Measurements from ENCODE around the gene CECR2. TPM values are rescaled to one million over a fixed set of nuclear protein-coding genes. Genes with fewer than 3 reads are reported as not detected.

The CECR2 gene
- total RNA-seq, 1 experiment from 2014 or later, result 3.6 TPM

- Histone ChIP-seq H3K27ac (ENCODE audit: low read length) (no peak overlapping the region), H3K4me3 (ENCODE audit: low read depth in 2 of 2, low read length in 2 of 2) (no peak overlapping the region), H3K9me3 (ENCODE audit: control insufficient read depth, insufficient read depth, low read depth, low read length) (no peaks in the 10 kb centered on the region), H3K4me1 (ENCODE audit: control insufficient read depth, insufficient read depth, low read length) (no peaks in the 10 kb centered on the region), H3K27me3 (ENCODE audit: control insufficient read depth, insufficient read depth, low read length) (no peaks in the 10 kb centered on the region), H3K36me3 (ENCODE audit: control insufficient read depth, insufficient read depth, low read length) (no peaks in the 10 kb centered on the region)
- in situ Hi-C loops (cut with HindIII; ENCODE audit: low pct_unique_long_range_greater_than_20kb, low sequenced_read_pairs), result no loop called here
- POLR2A ChIA-PET, result interaction anchor here (0.6 kb wide), 1 partner anchor 182 kb away, joined by 4 read pairs; no protein-coding TSS in a partner anchor
- TF ChIP-seq TCF7L2 (IDR thresholded peaks at IDR 0.05; ENCODE audit: low read depth, low read length), result no peak
- TF ChIP-seq REST (IDR thresholded peaks at IDR 0.05; ENCODE audit: insufficient read depth in 1 of 2, low read depth in 2 of 2, low read length in 1 of 2), result no peak
- no peak for TF ChIP-seq SIN3A (IDR thresholded peaks at IDR 0.05; ENCODE audit: borderline replicate concordance, insufficient read depth, low read depth, low read length)
- no peak for TF ChIP-seq POLR2AphosphoS5 (IDR thresholded peaks at IDR 0.05; ENCODE audit: low read depth, low read length)
- no peak for TF ChIP-seq CTCF (IDR thresholded peaks at IDR 0.05)
- ATAC-seq, result no peak
- intact Hi-C loops (cut with micrococcal nuclease; ENCODE audit: unreplicated experiment), result no loop called here
- CTCF ChIA-PET, result no interaction called here
- DNase-seq (ENCODE audit: low read depth, low spot score), result no peak
- no TSS peak for BruUV-seq (replicated peaks)
Measured at GRCh38 chr22:17401728-17402127, 32.5 kb downstream of the CECR2 start.

GRCh38 chr22:17402293-17402692 lies 33.0 kb downstream of the CECR2 start:
- no peaks in the 10 kb centered on the region for H3K4me1 ChIP-seq (ENCODE audit: control insufficient read depth, insufficient read depth, low read length)
- no TSS peak for BruUV-seq (replicated peaks)
- H3K27ac ChIP-seq (ENCODE audit: low read length), result no peak overlapping the region
- no peaks in the 10 kb centered on the region for H3K9me3 ChIP-seq (ENCODE audit: control insufficient read depth, insufficient read depth, low read depth, low read length)
- ChIA-PET POLR2A (no interaction called here), CTCF (no interaction called here)
- H3K4me3 ChIP-seq (ENCODE audit: low read depth in 2 of 2, low read length in 2 of 2), result no peak overlapping the region
- no peaks in the 10 kb centered on the region for H3K27me3 ChIP-seq (ENCODE audit: control insufficient read depth, insufficient read depth, low read length)
- ATAC-seq (no peak), DNase-seq (ENCODE audit: low read depth, low spot score) (no peak)
- intact Hi-C loops (cut with micrococcal nuclease; ENCODE audit: unreplicated experiment) (no loop called here), in situ Hi-C loops (cut with HindIII; ENCODE audit: low pct_unique_long_range_greater_than_20kb, low sequenced_read_pairs) (no loop called here)
- H3K36me3 ChIP-seq (ENCODE audit: control insufficient read depth, insufficient read depth, low read length), result no peaks in the 10 kb centered on the region
- TF ChIP-seq REST (IDR thresholded peaks at IDR 0.05; ENCODE audit: insufficient read depth in 1 of 2, low read depth in 2 of 2, low read length in 1 of 2), result no peak
- TF ChIP-seq TCF7L2 (IDR thresholded peaks at IDR 0.05; ENCODE audit: low read depth, low read length), result no peak
- TF ChIP-seq CTCF (IDR thresholded peaks at IDR 0.05), result no peak
- TF ChIP-seq POLR2AphosphoS5 (IDR thresholded peaks at IDR 0.05; ENCODE audit: low read depth, low read length), result no peak
- no peak for TF ChIP-seq SIN3A (IDR thresholded peaks at IDR 0.05; ENCODE audit: borderline replicate concordance, insufficient read depth, low read depth, low read length)
